HepG2 (cell line): Measurements from ENCODE around the gene ATE1. TPM values are rescaled to one million over a fixed set of nuclear protein-coding genes. Genes with fewer than 3 reads are reported as not detected.

ENCODE experiments used
- SP140L ChIP-seq: sonication (generic); formaldehyde crosslinking; IDR thresholded peaks from 2 replicates; pipeline ENCODE4 v1.4.0; 2020; ENCODE audit warnings: missing genetic modification reagents, borderline replicate concordance
- TBX3 ChIP-seq: fragments of 450-650 bp; IDR thresholded peaks from 2 replicates; pipeline ENCODE4 v1.6.1; 2017; ENCODE audit warnings: antibody characterized with exemption, mild to moderate bottlenecking, inconsistent platforms, borderline replicate concordance
- XRCC5 ChIP-seq: fragments of 200-400 bp; formaldehyde crosslinking; optimal IDR thresholded peaks from 2 replicates; pipeline ENCODE3; 2017; ENCODE audit warnings: mild to moderate bottlenecking, low read length
- ZBTB7B ChIP-seq: sonication (generic); formaldehyde crosslinking; IDR thresholded peaks from 2 replicates; pipeline ENCODE4 v1.4.0; 2020; ENCODE audit warnings: missing genetic modification reagents
- ZFYVE20 ChIP-seq: sonication (generic); formaldehyde crosslinking; IDR thresholded peaks from 2 replicates; pipeline ENCODE4 v1.8.0; 2023; ENCODE audit warnings: low read depth, mild to moderate bottlenecking, moderate library complexity, missing genetic modification reagents, borderline replicate concordance
- ZNF33A ChIP-seq: sonication (generic); formaldehyde crosslinking; IDR thresholded peaks from 2 replicates; pipeline ENCODE4 v1.5.1; 2020; ENCODE audit warnings: missing genetic modification reagents, mild to moderate bottlenecking, moderate library complexity, borderline replicate concordance
- ZNF34 ChIP-seq: sonication (generic); formaldehyde crosslinking; IDR thresholded peaks from 2 replicates; pipeline ENCODE4 v1.4.0; 2020; ENCODE audit warnings: mild to moderate bottlenecking, missing genetic modification reagents, borderline replicate concordance
- ZNF557 ChIP-seq: sonication (generic); formaldehyde crosslinking; IDR thresholded peaks from 2 replicates; pipeline ENCODE4 v1.4.0; 2020; ENCODE audit warnings: missing genetic modification reagents
- ZNF761 ChIP-seq: sonication (generic); formaldehyde crosslinking; conservative IDR thresholded peaks from 2 replicates; pipeline ENCODE4 v1.4.0; 2020; ENCODE audit warnings: mild to moderate bottlenecking, missing genetic modification reagents
- ZNF772 ChIP-seq: sonication (generic); formaldehyde crosslinking; IDR thresholded peaks from 2 replicates; pipeline ENCODE4 v1.5.0; 2020; ENCODE audit warnings: mild to moderate bottlenecking, missing genetic modification reagents
- ZNF878 ChIP-seq: sonication (generic); formaldehyde crosslinking; IDR thresholded peaks from 2 replicates; pipeline ENCODE4 v1.8.1; 2023; ENCODE audit warnings: mild to moderate bottlenecking, missing genetic modification reagents, moderate library complexity
- polyA plus RNA-seq, 8 experiments: library from polyadenylated mRNA; depleted of rRNA in 3 of 8; stranded (reverse) in 7 of 8; unstranded in 1 of 8; fragments of >200 nt; fragmentation: Illumina TruSeq in 4 of 8; extraction: Trizol in 4 of 8; gene quantifications; 2 replicates each; pipeline versions ENCODE4 v1.2.1 to v1.2.3, GENCODE V29; 2011 to 2016; ENCODE audit warnings: low read depth in 4 of 8, missing spikeins in 1 of 8, mixed read lengths in 1 of 8; ENCODE audit not compliant: insufficient read depth in 1 of 8
- total RNA-seq, 5 experiments: library from RNA; depleted of rRNA; stranded (reverse); fragments of >200 nt; fragmentation: Illumina TruSeq; extraction: Trizol; gene quantifications; 2 replicates each; pipeline ENCODE4 v1.2.3, GENCODE V29; 2016; ENCODE audit warnings: low read depth in 1 of 5
- TF ChIP-seq, protein P1 (sequence below): IDR thresholded peaks from 2 replicates; pipeline ENCODE4 v1.6.1; 2012; ENCODE audit warnings: inconsistent platforms
- TF ChIP-seq, protein P2 (sequence below): sonication (generic); formaldehyde crosslinking; IDR thresholded peaks from 2 replicates; pipeline ENCODE4 v1.8.0; 2022; ENCODE audit warnings: missing genetic modification reagents, mild to moderate bottlenecking, inconsistent platforms, borderline replicate concordance
- TF ChIP-seq, protein P3 (sequence below): sonication (generic); formaldehyde crosslinking; IDR thresholded peaks from 2 replicates; pipeline ENCODE4 v1.9.0; 2021; ENCODE audit warnings: mild to moderate bottlenecking, missing genetic modification reagents
- TF ChIP-seq, protein P4 (sequence below): sonication (generic); formaldehyde crosslinking; IDR thresholded peaks from 2 replicates; pipeline ENCODE4 v1.4.0; 2020; ENCODE audit warnings: missing genetic modification reagents, borderline replicate concordance
- TF ChIP-seq, protein P5 (sequence below): sonication (generic); formaldehyde crosslinking; IDR thresholded peaks from 2 replicates; pipeline ENCODE4 v1.8.1; 2023; ENCODE audit warnings: missing genetic modification reagents, mild to moderate bottlenecking, borderline replicate concordance
- TF ChIP-seq, protein P6 (sequence below): sonication (generic); formaldehyde crosslinking; IDR thresholded peaks from 2 replicates; pipeline ENCODE4 v1.5.1; 2020; ENCODE audit warnings: missing genetic modification reagents, mild to moderate bottlenecking, borderline replicate concordance

The ATE1 gene
- total and polyA plus RNA-seq, 2 of the 13 experiments (the other 11 are each of a cell fraction or from before 2014, with no cell fraction given): 17.5 to 42.2 TPM

DNA sequence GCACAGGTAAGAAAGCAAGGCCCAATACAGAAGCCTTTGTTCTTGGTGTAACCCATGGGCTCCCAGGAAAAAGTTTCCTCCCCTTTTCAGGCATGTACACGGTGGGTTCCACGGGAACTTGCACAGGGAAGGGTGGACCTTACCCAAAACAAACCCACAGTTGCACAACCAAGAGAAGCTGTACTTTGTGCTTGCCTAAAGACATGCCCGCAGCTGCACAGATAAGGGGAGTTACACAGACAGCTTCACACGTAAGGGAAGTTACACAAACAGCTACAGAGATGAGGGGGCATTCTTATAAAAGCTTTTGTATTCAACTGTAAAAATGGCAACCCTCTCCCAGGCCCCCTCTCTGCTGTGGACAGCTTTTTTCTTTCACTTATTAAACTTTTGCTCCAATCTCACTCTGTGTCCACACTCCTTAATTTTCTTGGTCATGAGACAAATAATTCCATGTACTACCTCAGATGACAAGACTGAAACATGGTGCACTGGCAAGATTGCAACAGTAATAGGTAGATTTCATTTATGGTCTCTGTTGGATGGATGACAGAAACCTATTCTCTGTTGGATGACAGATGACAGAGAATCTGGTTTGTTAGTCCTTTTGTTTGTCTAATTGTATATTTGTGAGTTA, 72.9 kb downstream of the ATE1 start (continued):
- 0 out of 2 replicates have a peak, but pooled peaks have one; percentile 56 for TF ChIP-seq SP140L (CRISPR knock-in tag)
- TF ChIP-seq ZNF557 (CRISPR knock-in tag): no peak
- TF ChIP-seq, protein P1, sequence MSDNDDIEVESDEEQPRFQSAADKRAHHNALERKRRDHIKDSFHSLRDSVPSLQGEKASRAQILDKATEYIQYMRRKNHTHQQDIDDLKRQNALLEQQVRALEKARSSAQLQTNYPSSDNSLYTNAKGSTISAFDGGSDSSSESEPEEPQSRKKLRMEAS: no peak; the same call in 1 of the 2 replicates
- TF ChIP-seq ZNF878: no peak
- TF ChIP-seq ZNF772: peak; percentile 70; the same call in 1 of the 2 replicates
- no peak for TF ChIP-seq ZNF34
- peak; percentile 96 for TF ChIP-seq ZBTB7B
- TF ChIP-seq ZNF761 (CRISPR knock-in tag): 0 out of 2 replicates have a peak, but pooled peaks have one; percentile 57
- peak; percentile 39; the same call in 1 of the 2 replicates for TF ChIP-seq TBX3
- TF ChIP-seq XRCC5: peak; percentile 70
- TF ChIP-seq, protein P2, sequence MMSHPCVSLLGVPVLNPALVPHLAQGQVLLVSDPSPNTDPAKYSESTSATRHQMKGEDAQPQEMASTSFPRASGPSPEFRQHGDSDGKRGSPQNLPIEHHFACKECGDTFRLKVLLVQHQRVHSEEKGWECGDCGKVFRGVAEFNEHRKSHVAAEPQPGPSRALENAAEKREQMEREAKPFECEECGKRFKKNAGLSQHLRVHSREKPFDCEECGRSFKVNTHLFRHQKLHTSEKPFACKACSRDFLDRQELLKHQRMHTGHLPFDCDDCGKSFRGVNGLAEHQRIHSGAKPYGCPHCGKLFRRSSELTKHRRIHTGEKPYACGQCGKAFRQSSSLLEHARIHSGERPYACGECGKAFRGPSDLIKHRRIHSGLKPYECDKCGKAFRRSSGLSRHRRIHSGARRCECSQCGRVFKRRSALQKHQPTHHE (CRISPR knock-in tag): no peak
- TF ChIP-seq, protein P3, sequence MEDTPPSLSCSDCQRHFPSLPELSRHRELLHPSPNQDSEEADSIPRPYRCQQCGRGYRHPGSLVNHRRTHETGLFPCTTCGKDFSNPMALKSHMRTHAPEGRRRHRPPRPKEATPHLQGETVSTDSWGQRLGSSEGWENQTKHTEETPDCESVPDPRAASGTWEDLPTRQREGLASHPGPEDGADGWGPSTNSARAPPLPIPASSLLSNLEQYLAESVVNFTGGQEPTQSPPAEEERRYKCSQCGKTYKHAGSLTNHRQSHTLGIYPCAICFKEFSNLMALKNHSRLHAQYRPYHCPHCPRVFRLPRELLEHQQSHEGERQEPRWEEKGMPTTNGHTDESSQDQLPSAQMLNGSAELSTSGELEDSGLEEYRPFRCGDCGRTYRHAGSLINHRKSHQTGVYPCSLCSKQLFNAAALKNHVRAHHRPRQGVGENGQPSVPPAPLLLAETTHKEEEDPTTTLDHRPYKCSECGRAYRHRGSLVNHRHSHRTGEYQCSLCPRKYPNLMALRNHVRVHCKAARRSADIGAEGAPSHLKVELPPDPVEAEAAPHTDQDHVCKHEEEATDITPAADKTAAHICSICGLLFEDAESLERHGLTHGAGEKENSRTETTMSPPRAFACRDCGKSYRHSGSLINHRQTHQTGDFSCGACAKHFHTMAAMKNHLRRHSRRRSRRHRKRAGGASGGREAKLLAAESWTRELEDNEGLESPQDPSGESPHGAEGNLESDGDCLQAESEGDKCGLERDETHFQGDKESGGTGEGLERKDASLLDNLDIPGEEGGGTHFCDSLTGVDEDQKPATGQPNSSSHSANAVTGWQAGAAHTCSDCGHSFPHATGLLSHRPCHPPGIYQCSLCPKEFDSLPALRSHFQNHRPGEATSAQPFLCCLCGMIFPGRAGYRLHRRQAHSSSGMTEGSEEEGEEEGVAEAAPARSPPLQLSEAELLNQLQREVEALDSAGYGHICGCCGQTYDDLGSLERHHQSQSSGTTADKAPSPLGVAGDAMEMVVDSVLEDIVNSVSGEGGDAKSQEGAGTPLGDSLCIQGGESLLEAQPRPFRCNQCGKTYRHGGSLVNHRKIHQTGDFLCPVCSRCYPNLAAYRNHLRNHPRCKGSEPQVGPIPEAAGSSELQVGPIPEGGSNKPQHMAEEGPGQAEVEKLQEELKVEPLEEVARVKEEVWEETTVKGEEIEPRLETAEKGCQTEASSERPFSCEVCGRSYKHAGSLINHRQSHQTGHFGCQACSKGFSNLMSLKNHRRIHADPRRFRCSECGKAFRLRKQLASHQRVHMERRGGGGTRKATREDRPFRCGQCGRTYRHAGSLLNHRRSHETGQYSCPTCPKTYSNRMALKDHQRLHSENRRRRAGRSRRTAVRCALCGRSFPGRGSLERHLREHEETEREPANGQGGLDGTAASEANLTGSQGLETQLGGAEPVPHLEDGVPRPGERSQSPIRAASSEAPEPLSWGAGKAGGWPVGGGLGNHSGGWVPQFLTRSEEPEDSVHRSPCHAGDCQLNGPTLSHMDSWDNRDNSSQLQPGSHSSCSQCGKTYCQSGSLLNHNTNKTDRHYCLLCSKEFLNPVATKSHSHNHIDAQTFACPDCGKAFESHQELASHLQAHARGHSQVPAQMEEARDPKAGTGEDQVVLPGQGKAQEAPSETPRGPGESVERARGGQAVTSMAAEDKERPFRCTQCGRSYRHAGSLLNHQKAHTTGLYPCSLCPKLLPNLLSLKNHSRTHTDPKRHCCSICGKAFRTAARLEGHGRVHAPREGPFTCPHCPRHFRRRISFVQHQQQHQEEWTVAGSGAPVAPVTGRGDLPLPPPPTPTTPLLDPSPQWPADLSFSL: peak; percentile 84; the same call in 1 of the 2 replicates
- TF ChIP-seq, protein P4, sequence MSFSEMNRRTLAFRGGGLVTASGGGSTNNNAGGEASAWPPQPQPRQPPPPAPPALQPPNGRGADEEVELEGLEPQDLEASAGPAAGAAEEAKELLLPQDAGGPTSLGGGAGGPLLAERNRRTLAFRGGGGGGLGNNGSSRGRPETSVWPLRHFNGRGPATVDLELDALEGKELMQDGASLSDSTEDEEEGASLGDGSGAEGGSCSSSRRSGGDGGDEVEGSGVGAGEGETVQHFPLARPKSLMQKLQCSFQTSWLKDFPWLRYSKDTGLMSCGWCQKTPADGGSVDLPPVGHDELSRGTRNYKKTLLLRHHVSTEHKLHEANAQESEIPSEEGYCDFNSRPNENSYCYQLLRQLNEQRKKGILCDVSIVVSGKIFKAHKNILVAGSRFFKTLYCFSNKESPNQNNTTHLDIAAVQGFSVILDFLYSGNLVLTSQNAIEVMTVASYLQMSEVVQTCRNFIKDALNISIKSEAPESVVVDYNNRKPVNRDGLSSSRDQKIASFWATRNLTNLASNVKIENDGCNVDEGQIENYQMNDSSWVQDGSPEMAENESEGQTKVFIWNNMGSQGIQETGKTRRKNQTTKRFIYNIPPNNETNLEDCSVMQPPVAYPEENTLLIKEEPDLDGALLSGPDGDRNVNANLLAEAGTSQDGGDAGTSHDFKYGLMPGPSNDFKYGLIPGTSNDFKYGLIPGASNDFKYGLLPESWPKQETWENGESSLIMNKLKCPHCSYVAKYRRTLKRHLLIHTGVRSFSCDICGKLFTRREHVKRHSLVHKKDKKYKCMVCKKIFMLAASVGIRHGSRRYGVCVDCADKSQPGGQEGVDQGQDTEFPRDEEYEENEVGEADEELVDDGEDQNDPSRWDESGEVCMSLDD (CRISPR knock-in tag): no peak
- TF ChIP-seq ZFYVE20 (CRISPR knock-in tag): no peak
- TF ChIP-seq ZNF33A (CRISPR knock-in tag): no peak
- TF ChIP-seq, protein P5, sequence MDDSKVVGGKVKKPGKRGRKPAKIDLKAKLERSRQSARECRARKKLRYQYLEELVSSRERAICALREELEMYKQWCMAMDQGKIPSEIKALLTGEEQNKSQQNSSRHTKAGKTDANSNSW (CRISPR knock-in tag): no peak
- TF ChIP-seq, protein P6, sequence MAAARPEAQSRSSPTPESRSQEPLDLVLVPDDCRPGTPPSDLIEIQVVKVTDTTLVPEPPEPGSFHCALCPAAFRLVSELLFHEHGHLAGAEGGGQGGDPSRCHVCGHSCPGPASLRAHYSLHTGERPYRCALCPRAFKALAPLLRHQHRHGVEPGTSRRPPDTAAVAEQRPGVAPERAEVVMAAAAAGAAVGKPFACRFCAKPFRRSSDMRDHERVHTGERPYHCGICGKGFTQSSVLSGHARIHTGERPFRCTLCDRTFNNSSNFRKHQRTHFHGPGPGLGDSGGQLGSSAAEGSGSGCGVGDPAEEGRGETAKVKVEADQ (CRISPR knock-in tag): no peak
